HG02678 (cell line): ENCODE measurements around the gene TYW1B.
A peak's percentile ranks its signal among the peaks of the same experiment; 100 is the strongest.
"Not testable (repeated sequence)": the region's sequence is repeated elsewhere in the genome, so short reads cannot be mapped to it uniquely, and the experiment has no call there.

Experiments used
- ATAC-seq: cut with Tn5 transposase; IDR thresholded peaks from one replicate; pipeline ENCODE4 v1.9.1; 2021; ENCODE audit warnings: mild to moderate bottlenecking, moderate library complexity; ENCODE audit not compliant: unreplicated experiment

Gene TYW1B, protein sequence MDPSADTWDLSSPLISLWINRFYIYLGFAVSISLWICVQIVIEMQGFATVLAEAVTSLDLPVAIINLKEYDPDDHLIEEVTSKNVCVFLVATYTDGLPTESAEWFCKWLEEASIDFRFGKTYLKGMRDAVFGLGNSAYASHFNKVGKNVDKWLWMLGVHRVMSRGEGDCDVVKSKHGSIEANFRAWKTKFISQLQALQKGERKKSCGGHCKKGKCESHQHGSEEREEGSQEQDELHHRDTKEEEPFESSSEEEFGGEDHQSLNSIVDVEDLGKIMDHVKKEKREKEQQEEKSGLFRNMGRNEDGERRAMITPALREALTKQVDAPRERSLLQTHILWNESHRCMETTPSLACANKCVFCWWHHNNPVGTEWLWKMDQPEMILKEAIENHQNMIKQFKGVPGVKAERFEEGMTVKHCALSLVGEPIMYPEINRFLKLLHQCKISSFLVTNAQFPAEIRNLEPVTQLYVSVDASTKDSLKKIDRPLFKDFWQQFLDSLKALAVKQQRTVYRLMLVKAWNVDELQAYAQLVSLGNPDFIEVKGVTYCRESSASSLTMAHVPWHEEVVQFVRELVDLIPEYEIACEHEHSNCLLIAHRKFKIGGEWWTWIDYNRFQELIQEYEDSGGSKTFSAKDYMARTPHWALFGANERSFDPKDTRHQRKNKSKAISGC

DNA sequence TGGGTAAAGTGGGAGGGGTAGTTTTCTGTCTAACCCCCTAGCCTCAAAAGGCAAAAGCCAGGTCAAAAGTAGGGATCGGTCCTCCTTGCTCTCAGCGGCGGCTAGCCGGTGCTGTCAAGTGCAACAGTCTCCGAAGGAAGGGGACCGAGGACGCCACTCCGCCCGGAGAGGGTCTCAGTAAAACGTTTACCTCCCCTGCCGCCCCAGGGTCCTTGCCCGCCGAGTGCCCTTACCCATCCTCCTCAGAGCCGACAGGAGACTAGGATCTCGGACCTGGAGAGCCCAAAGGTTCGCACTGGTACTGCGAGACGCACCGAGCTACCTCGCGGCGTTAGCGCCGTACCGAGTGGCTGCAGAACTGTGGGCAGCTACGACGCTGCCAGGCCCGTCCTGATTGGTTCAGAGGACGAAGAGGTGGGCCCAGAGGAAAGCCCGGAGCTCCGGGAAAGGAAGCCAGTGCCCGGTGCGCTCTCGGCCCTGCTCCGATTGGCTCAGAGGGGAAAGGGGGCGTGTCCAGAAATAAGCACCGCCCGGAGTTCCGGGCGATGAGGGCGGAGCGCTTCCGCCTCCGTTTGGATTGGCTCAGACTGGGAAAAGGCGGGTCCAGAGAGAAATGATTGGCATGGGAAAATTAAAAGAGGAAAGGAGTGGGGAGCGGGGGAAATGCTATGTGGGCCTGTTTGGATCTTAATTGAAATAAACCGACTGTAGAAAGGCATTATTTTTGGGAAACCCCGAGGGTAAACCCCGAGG is at the start of gene TYW1B:
Gene TYW1B (minus strand): TSS at position 362 of the 753 bp plus-strand sequence. CDS start 125 bp downstream, at position 237.
- peak; percentile 91 for ATAC-seq

DNA sequence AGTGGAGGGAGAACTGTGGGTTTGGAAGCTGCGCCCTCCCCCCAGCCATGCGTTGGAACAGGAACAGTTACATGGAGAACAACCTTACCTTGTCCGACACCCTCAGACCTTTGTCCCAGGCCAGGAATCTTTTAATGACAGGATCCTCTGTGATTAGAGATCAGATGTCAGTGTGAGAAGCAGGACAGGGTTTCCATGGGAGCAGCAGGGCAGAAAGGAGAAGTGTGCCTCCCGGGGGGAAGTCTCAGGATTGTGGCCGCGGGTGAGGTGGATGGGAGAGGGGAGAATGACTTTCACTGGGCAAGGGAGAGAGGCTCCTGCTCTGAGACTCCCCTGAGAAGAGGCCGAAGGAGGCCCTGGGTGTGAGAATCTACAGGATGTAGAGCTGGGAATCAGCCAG is 39.6 kb upstream of the TYW1B start:
- ATAC-seq, result not testable (repeated sequence)

DNA sequence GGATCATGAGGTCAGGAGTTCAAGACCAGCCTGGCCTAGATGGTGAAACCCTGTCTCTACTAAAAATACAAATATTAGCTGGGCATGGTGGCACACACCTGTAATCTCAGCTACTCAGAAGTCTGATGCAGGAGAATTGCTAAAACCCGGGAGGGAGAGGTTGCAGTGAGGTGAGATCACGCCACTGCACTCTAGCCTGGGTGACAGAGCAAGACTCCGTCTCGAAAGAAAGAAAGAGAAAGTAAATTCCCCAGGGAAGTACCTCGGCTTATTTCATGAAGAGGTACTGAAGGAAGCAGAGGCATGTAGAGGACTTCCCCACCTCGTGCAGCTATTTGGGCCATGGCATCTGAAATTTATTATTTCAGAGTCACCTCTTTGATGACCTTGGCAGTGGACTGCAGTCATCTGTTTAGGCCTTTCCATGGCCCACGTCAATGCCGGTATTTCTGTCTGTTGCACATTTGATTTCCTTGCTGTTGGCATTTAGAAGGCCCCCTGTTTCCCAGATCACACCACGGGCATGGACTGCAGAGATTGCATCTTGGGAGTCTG is 30.9 kb upstream of the TYW1B start:
- not testable (repeated sequence) for ATAC-seq

DNA sequence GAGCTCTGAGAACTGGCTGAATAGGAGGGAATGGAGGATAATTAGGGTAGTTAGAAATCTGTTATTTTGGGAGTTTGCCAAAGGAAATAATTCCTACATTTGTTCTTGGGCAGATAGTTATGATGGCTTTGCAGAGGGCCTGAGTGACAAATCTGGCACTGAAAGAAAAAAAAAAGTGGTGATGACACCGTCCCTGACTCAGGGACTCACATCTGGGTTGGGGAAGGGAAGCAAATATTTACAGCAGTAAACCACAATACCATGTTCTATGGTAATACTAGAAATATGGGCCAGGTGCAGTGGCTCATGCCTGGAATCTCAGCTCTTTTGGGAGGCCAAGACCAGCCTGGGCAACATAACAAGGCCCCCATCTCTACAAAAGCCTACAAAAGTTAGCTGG is 29.9 kb upstream of the TYW1B start:
- not testable (repeated sequence) for ATAC-seq

DNA sequence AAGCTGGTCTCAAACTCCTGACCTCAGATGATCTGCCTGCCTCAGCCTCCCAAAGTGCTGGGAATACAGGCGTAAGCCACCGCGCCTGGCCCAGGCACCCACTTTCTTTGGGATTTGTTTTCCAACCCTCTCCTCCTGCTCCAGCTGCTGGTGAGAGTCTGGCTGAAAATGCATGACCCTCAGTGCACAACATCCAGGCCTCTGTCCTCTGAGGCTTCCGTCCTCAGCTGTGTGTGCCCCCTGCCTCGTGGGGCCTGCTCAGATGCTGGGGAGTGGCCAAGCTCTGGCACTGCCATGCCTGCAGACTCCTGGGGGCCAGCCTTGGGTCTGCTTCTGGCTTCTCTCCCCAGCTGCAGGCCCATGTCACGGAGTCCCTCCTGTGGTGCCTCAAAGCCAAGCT is 27.3 kb upstream of the TYW1B start:
- not testable (repeated sequence) for ATAC-seq

DNA sequence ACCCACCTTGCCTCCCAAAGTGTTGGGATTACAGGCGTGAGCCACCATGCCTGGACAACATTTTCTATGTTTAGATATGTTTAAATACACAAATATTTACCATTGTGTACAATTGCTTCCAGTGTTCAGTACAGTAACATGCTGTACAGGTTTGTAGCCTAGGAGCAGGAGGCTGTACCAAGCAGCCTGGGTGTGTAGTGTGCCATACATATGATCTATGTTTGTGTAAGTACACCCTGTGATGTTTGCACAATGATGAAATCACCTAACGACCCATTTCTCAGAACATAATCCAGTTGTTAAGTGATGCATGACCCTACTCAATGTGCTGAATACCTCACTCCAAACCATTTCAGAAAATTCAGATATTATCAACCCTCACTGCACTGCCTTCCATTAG is 24.9 kb upstream of the TYW1B start:
- not testable (repeated sequence) for ATAC-seq

DNA sequence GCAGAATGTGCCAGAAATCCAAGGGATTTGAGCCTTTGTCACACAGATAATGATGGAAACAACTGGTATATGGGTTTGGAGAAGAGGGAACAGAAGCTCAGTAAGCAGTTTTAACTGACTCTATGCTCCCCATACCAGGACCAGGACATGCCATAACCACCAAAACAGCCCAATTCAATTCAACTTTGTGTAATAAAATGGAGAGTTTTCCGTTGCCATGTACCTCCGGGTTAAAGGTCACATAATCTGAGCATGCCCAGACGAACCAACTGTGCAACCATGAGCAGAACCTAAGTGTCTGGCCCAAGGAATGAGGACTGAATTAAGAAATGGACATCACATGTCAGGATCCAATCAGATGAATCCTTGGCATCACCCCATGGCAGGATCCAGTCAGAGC is 22.7 kb upstream of the TYW1B start:
- not testable (repeated sequence) for ATAC-seq

DNA sequence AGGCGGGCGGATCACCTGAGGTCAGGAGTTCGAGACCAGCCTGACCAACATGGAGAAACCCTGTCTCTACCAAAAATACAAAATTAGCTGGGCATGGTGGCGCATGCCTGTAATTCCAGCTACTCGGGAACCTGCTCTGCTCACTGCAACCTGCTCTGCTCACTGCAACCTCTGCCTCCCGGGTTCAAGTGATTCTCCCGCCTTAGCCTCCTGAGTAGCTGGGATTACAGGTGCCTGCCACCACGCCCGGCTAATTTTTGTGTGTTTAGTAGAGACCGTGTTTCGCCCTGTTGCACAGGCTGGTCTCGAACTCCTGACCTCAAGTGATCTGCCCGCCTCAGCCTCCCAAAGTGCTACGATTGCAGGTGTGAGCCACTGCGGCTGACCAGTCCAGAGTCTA is 16.1 kb upstream of the TYW1B start:
- not testable (repeated sequence) for ATAC-seq

DNA sequence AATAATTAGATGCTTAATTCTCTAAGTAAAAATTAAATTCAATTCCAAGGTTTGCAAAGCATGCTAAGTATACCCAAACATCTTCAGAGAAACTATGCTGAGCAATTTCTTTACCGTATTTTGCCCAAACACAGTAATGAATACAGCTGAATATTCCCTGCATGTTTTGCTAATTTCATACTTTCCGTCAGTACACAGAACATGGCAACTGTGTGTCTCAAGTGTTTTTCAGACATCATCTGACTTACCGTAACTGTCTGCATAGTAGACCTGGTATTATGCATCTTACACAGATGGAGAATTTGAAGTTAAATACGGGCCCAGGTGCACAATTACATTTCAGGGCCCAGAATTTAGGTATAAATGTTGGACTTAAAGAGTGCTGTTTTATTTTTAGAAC is 15.2 kb upstream of the TYW1B start:
- ATAC-seq, result not testable (repeated sequence)

DNA sequence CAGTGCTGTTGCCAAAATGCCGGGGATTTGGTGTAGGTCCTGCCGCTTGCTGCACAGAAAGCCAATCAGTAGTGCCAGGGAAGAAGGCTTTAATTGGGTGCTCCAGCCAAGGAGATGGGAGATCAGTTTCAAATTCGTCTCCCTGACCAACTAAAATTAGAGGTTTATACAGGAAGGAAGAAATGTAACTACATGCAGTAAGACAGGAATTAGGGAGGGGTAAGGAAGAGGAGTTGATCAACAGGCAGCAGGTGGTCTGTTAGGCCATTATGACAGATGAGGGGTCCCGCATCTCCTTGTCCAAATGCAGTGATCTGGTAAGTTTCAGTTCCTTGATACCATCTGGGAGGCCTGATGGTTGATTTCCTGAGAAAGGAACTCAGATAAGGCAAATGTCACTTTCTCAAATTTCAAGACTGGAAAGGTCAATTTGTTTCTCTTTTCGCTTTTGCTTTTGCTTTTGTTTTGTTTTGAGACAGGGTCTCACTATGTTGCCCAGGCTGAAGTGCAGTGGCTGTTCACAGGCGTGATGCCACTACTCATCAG is 13.0 kb upstream of the TYW1B start:
- not testable (repeated sequence) for ATAC-seq

DNA sequence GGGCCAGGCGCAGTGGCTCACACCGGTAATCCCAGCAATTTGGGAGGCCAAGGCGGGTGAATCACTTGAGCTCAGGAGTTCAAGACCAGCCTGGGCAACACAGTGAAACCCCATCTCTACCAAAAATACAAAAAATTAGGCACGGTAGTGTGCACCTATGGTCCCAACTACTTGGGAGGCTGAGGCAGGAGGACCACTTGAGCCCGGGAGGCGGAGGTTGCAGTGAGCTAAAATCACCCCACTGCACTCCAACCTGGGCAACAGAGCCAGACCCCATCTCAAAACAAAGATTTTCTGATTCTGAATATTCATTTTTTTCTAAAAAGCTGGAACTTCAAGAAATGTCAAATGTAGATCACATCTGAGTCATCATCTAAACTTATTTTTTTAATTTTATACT is 10.3 kb upstream of the TYW1B start:
- ATAC-seq, result not testable (repeated sequence)

DNA sequence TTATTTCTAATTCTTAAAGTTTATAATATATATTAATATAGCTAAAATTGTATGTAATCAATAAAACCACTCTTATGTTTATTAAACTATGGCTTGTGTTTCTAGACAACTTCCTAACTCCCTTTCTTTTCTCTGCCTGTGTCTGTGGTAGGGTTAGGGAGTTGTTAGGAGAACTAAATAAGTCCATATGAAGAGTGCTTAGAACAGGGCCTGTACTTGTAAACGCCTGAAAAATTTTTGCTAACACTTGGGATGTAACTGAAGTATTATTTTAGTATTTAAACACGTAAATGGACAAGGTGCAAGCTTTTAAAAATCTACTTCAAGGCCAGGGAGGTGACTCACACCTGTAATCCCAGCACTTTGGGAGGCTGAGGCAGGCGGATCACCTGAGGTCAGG is 9.3 kb upstream of the TYW1B start:
- ATAC-seq, result not testable (repeated sequence)

DNA sequence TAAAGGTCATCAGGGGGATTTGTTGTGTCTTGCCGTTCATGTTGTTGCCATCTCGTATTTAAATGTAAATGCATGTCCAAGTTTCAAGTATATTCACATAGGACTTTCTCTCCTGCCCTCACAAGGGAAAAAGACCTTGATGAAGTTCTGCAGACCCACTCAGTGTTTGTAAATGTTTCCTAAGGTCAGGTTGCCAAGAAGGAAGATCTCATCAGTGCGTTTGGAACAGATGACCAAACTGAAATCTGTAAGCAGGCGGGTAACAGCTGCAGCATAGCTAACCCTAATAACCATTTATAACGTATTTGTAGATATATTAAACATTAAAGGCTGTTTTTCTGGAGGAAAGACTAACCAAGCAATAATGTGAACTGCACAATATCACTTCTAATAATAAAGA is 2.6 kb upstream of the TYW1B start:
- not testable (repeated sequence) for ATAC-seq

DNA sequence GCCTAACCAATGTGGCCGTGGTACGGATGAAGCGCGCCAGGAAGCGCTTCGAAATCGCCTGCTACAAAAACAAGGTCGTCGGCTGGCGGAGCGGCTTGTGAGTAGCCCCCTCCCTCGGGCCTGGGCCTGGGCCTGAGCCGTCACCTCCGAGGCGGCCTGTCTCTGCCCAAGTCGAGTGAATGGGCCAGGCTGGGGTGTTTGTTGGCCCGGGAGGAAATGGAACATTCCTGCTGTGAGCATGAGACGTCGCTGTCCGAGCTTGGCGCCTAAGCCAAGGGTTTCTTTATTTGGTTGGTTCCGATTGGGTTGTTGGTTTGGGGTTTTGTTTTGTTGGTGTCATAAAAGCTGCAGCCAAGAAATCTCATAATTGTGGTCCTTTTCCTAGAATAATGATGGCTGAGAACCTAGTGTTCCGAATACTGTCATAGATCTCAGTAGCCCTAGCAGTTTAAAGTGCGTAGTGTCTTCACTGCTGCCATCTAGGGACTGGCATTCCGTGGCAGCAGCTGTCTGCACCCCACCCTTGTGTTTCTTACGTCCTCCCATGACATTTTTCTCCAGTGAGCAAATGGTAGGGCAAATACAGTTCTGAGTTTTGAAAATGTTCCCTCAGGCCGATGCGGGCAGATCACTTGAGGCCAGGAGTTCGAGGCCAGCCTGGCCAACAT is 1.8 kb upstream of the TYW1B start:
- peak; percentile 26 for ATAC-seq

DNA sequence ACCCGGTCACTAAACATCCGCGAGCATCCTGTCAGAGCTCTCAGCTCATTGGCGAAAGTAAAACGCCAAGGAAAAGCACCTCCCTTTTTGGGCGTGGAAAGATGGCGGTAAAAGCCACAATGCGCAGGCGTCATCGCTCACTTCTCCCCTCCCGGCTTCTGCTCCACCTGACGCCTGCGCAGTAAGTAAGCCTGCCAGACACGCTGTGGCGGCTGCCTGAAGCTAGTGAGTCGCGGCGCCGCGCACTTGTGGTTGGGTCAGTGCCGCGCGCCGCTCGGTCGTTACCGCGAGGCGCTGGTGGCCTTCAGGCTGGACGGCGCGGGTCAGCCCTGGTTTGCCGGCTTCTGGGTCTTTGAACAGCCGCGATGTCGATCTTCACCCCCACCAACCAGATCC is 1.3 kb upstream of the TYW1B start:
- peak; percentile 49 for ATAC-seq

DNA sequence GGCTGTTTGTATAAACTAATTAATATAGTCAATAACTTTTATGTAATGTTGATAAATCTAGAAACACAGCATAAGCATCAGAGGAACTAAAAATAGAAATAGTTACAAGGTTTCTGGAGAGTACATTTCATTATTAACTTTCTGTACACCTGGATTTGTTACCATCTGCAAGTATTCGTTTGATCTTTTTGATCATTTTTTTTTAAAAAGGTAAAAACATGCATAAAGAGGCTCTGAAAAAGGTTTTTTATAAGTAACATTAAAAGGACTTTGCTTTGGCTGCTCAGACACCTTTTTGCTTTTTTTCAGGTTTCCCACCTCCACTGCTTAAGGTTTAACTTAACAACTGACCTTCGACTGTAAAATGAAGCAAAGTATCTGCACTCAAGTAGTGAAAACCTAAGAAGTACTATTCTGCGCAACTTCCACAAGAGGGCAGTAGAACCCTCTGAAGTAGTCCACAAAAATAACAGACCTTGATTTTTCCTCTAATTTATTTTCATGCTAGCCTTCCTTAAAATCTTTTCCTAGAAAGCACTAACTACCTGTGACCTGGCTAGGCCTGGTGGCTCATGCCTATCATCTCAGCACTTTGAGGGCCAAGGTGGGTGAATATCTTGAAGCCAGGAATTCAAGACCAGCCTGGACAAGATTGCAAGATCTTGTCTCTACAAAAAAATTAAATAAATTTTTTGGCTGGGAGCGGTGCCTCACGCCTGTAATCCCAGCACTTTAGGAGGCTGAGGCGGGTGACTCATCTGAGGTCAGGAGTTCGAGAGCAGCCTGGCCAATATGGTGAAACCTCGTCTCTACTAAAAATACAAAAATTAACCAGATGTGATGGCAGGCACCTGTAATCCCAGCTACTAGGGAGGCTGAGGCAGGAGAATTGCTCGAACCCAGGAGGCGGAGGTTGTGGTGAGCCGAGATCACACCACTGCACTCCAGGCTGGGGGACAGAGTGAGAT is 4.0 kb downstream of the TYW1B start:
- not testable (repeated sequence) for ATAC-seq

DNA sequence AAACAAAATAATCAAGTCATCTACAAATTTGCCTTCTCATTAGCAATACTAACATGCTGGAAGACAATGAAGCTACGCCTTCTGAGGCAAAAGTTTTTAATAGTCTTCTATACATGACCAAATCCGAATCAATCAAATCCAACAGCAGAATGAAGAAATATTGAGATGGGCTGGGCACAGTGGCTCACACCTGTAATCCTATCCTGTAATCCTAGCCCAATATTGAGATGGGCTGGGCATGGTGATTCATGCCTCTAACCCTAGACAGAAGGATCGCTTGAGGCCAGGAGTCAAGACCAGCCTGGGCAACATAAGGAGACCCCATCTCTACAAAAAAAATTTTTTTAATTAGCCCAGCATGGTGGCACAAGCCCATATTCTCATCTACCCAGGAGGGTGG is 5.5 kb downstream of the TYW1B start:
- ATAC-seq, result not testable (repeated sequence)

DNA sequence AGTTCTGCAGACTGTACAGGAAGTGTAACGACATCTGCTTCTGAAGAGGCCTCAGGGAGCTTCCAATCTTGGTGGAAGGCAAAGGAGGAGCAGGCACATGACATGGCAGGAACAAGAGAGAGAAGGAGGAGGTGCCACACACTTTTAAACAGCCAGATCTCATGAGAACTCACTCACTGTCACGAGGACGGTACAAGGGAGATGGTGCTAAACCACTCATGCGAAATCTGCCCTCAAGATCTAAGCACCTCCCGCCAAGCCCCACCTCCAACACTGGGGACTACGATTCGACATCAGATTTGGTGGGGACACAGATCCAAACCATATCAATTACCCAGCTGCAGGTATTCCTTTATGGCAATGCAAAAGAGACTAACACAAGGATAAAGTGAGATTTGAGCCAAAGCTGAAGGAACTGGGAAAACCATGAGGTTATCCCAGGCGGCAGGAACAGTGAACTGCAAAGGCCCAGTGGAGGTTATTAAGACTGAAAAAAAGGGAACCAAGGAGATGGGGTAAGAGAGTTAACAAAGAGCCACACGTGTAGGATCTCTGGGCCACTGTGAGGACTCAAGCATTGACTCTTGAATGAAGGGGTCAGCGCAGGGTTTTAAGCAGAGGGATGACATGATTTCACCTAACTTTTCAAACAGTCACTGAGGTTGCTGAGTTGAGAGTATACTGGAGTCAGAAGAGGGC is 9.2 kb downstream of the TYW1B start:
- not testable (repeated sequence) for ATAC-seq

DNA sequence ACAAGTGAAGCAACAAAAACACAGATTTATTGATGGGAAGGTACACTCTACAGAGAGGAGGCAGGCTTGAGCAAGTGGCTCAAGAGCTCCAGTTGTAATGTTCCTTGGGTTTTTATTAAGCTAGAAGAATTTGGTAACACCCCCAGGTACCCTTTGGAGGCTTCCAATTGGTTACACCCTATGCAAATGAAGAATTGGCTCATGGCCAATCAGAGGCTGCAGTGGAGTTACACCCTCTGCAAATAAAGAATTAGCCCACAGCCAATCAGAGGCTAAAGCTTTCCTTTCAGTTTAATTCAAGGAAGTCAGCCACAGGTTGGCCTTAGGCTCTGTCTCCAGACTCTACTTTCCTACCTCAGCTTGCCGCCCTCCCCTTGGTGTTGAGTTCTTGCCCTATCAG is 10.3 kb downstream of the TYW1B start:
- ATAC-seq, result not testable (repeated sequence)
